ENCODE results near the gene CNOT4.
A peak's percentile ranks its signal among the peaks of the same experiment; 100 is the strongest.

The CNOT4 gene, protein sequence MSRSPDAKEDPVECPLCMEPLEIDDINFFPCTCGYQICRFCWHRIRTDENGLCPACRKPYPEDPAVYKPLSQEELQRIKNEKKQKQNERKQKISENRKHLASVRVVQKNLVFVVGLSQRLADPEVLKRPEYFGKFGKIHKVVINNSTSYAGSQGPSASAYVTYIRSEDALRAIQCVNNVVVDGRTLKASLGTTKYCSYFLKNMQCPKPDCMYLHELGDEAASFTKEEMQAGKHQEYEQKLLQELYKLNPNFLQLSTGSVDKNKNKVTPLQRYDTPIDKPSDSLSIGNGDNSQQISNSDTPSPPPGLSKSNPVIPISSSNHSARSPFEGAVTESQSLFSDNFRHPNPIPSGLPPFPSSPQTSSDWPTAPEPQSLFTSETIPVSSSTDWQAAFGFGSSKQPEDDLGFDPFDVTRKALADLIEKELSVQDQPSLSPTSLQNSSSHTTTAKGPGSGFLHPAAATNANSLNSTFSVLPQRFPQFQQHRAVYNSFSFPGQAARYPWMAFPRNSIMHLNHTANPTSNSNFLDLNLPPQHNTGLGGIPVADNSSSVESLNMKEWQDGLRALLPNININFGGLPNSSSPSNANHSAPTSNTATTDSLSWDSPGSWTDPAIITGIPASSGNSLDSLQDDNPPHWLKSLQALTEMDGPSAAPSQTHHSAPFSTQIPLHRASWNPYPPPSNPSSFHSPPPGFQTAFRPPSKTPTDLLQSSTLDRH

DNA sequence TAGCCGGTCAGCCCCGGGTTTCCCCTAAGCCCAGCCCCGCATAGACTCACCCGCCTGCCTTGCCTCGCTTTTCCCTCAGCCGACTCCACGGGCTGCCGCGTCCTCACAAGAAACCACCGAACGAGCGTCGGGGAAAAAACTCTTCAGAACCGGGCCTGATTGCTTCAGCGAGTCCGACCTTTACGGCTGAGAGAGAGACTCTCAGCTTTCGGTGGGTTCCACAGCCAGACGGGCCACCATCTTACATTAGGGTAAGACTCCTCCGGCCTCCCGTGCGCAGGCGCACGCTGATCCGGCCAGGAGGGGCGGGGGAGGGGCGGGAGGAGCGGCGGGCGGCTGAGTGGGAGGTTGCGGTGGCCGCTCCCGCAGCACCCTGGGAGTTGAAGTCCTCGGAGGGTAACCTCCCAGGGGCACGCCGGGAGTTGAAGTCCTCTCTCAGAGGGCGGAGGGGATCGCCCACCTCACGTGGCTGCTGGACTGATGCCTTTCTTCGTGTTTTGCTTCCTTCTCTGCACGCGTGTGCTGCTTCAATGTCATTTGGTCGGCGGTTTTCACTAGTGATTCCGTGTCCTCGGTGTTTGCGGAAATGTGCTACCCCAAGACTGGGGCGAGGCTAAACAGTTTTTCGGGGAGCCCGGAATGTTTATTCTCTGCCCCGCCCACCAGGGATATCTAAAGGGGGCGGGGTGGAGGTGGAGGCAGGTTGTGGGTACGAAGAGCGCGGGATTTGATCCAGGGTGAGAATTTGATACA is at the start of gene CNOT4:
Gene CNOT4, minus strand, starts transcription at position 264 of the 753 bp plus-strand sequence. CDS start 71,771 bp downstream, outside the sequence.
- peak; percentile 99 for DNase-seq (ENCODE audit: low spot score)

DNA sequence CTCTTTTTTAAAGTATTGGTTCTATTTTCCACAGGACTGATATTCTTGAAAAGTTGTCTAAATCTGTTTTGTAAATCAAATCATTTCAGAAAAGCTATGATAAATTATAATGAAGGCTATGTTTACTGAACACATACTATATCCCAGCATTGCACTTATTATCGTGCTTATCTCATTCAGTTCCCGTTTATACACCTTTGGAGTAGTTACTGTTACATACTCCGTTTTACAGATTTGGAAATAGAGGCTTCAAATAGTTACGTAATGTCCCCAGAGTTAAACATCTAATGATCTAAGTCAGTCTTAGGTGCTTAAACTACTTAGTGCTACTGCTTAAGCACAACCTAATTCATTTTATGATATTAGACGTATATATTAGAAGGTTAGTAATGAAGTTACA is 49.0 kb upstream of the CNOT4 start:
- DNase-seq (ENCODE audit: low spot score), result no peak

DNA sequence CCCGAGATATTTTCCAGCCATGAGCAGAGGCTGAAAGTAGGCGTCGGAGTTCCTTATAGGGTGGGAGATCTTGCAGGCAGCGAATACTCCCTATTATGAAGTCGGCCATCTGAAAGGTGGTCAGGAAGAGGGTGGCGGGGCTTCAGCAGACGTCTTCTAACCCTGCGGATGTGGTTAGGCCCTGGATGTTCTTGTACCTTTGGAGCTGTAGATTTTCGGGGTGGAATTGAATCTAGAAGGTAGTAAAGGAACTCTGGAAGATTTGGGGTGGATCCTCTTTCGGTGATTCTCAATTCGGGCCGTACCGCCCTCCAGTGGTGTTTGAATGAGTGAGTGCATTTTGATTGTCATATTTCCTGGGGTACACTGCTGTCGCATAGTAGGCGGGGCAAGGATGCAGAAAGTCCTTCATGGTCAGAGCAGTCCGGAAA is 48.5 kb upstream of the CNOT4 start:
- peak; percentile 91 for DNase-seq (ENCODE audit: low spot score)

DNA sequence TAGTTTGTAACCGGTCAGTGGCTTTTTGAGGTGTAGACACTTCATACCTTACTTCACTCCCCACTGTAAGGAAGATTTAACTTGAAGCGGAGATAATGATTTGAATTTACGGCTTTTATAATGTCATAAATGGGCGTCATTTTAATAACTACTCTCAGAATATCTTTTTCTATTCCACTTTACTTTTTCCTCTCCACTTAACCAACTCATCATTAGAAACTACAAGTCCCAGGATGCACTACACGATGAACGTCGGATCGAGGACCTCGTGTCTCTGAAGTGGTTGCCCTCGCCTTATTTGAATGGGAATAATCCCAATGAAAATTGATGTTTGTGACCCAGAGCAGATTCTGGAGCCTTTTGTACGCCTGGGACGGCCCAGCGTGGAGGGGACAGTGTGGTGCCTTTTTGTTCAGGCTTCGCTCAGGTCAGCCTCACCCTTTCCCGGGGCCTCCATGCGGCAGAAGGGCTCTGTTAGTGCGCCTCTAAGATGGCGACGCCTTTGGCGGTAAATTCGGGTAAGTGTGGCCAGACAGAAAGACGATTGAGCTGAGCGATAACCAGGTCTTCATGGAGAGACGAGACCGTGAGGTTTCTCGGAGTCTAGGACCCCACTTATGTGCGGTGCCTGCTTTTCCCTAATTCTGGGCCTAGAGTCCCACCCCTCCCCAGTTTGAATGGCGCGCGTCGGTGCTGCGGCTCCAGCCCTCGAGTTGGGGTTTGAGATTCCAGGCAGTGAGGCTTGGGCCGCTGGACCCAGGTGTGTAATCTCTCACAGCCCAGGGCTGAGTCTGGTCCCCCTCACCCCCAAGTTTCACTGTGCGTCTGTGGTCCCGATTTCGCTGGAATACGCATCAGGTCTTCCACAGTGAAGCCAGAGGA is 47.8 kb upstream of the CNOT4 start, which contains the start of gene NUP205:
Gene NUP205, plus strand, starts transcription at position 463 of the 882 bp plus-strand sequence. Its CDS starts 28 bp downstream, at position 491.
- peak; percentile 92 for DNase-seq (ENCODE audit: low spot score)

DNA sequence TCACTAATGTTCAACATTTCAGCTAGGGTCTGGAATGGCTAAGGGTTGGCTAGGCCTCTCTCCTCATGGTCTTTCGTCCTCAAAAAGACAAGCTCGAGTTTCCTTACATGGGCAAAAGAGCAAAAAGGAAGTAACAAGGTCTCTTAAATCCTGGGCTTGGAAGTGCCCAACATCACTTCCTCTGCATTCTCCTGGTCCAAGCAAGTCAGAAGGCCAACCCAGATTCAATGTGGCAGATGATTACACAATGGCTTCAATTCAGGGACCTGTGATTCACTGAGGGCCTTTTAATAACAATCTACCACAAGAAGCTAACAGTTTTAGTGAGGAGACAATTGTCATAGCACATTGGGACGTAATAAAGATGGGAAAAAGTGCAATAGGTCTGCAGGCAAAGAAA is 43.4 kb upstream of the CNOT4 start:
- DNase-seq (ENCODE audit: low spot score), result no peak

DNA sequence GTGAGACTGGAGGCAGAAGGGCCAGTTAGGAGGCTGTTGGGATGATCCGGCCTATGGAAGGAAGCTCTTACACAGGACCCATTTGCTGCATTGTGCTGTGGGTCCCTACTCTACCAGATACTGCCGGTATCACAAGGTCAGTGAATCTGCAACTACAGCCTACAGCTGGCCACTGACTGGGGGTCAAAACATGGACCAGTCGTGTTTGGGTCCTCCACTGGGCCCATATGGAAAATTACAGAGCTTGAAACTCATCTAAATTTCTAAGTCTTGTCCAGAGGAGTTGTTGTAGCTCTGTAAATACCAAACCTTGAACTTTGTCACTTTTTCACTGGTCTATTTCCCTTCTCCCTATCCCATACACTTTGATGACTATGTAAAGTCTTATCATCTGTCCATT is 42.2 kb upstream of the CNOT4 start:
- DNase-seq (ENCODE audit: low spot score), result no peak

DNA sequence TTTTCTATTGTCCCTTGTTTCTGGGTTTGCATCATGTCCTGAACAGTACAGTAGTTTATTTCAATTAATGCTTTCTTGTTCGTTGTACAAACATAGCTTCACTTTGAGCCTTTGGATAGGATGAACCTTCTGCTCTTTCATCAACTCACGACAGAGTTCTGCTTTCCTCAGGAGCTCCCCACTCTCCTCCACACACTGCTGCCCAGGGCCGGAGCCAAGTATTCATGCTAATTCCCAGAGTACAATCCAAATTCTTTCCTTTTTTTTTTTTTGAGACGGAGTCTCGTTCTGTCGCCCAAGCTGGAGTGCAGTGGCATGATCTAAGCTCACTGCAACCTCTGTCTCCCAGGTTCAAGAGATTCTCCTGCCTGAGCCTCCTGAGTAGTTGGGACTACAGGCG is 40.3 kb upstream of the CNOT4 start:
- no peak for DNase-seq (ENCODE audit: low spot score)

DNA sequence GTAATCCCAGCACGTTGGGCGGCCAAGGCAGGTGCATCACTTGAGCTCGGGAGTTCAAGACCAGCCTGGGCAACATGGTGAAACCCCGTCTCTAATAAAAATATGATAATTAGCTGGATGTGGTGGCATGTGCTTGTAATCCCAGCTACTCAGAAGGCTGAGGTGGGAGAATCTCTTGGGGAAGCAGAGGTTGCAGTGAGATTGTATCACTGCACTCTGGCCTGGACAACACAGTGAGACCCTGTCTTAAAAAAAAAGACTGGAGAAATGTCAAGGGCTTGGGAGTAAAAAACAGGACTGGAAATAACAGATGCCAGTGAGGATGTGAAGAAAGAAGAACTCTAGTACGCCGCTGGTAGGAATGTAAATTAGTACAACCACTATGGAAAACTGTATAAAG is 31.1 kb upstream of the CNOT4 start:
- DNase-seq (ENCODE audit: low spot score), result no peak

DNA sequence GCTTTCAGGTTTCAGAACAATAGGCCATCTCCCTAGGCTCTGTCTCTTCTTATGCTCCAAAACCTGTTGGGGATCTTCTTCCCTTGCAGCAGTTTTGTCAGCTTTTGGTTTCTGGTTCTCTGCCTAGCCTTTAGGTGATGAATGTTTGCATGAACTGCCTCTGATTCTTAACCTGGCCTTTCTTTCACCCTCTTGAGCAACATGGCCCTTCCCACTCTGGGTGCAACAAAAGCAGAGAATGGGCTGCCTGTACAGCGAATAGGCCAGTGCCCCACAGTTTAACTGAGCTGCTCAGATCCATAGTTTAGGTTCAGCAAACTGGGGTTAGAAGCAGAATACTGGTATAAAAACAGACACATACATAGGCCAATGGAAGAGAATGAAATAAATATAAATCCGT is 29.7 kb upstream of the CNOT4 start:
- no peak for DNase-seq (ENCODE audit: low spot score)

DNA sequence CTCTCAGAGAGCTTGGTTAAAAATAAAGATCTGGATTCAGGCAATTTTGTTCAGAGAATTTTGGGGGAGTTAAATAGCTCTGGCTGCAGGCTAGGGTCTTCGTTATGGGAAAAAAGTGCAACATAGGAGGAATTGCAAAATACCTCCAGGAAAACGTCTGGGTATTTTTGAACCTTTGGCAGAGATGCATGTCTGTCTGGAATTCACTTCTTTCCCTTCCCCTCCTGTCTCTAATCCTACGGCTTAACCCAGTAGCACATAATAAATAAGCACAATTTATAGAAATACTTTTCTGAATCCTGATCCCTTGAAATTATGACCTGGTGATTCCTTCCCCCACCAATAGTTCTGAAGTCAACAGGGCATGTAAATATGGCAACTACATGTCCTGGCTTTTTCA is 28.5 kb upstream of the CNOT4 start:
- DNase-seq (ENCODE audit: low spot score), result no peak

DNA sequence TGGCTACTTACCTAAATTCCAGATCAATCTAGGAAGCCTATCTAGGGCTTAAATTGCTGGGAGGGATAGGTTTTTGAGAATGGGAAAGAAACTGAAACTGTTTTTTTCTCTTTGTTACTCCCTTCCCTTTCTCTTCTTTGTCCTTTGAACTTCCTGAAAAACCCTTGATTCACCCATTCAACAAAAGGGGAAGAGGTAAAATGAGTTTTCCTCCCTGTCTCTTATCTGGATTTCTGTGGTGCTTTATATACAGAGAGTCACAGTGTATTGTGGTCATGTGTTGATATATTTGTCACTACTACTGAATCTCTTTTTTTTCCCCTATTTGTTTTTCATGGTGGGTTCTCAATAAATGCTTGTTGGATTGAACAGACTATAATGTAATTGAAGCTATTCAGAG is 28.0 kb upstream of the CNOT4 start:
- DNase-seq (ENCODE audit: low spot score), result no peak

DNA sequence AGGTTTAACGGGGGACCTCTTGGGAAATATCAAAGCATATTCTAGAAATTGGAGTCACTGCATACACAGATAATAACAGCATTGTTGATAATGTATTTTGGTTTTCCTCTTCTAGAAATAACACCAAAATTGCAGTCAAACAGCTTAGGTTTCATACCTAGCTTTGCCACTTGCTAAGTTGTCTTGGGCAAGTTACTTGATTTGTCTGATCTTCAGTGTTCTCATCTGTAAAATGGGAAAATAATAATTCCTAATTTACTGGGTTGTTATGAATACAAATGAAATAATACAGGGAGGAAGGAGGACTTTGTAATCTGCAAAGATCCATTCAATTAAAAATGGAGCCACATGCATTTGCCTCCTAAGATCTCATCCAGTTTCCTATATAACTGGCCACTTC is 27.6 kb upstream of the CNOT4 start:
- no peak for DNase-seq (ENCODE audit: low spot score)

DNA sequence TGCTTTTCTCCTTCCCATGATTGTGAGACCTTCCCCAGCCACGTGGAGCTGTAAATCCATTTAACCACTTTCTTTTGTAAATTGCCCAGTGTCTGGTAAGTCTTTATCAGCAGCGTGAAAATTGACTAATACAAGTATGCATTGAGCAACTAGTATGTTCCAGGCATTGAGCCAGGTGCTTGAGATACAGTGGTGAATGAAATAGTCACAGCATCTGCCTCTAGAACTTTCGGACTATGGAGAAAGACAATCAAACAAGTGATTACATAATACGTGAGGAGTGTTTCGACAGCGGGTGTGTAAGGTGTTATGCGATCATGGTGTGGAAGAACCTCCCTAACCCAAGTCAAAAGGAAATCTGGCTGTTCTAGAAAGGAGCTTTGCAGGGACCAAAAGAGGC is 26.2 kb upstream of the CNOT4 start:
- no peak for DNase-seq (ENCODE audit: low spot score)

DNA sequence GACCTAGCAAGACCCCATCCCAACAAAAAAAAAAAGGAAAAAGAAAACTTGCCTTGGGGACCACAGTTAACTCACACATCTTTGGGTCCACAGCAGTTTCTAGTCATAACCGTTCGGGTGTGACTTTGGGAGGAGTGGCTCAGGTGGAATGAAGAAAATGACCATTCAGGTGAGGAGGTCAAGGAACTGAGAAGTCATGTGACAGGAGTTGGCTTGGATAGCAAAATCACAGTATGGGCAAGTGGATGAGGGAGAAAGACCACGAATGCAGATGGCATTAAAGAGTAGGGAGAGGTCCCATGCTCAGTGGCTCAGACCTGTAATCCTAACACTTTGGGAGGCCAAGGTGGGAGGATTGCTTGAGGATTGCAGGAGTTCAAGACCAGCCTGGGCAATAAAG is 17.1 kb upstream of the CNOT4 start:
- DNase-seq (ENCODE audit: low spot score), result no peak

DNA sequence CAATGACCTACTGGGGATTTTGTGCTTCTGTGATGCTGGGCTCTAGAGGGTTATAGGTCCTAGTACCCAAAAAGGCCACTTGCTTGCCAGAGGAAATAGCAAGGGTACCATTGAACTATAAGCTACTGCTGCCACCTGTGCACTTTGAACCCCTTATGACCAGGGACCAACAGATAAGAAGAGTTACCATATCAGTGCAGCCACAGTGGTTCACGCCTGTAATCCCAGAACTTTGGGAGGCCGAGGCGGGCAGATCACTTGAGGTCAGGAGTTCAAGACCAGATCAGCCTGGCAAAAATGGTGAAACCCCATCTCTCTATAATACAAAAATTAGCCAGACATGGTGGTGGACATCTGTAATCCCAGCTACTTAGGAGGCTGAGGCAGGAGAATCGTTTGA is 15.5 kb upstream of the CNOT4 start:
- no peak for DNase-seq (ENCODE audit: low spot score)

DNA sequence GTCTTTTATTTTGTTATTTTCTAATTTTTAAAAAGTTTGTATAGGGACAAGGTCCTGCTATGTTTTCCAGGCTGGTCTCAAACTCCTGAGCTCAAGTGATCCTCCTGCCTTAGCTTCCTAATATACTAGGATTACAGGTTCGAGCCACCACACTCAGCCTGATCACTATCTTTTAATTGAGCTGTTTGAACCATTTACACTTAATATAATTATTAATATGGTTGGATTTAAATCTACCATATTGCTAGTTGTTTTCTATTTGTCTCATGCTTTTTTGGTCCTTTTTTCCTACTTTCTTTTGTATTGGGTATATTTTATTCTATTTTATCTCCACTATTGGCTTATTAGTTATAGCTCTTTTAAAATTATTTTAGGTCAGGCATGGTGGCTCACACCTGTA is 13.2 kb upstream of the CNOT4 start:
- no peak for DNase-seq (ENCODE audit: low spot score)

DNA sequence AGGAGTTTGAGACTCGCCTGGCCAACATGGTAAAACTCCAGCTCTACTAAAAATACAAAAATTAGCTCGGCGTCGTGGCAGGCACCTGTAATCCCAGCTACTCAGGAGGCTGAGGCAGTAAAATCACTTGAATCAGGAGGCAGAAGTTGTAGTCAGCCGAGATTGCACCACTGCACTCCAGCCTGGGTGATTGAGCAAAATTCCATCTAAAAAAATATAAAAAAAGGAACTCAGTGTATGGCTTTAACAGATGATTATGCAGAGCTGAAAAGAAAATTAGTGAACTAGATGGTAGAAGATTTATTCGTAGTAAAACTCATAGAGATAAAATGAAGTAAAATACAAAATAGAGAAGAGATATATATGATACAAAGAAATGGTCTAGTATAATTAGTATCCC is 12.6 kb upstream of the CNOT4 start:
- DNase-seq (ENCODE audit: low spot score), result no peak

DNA sequence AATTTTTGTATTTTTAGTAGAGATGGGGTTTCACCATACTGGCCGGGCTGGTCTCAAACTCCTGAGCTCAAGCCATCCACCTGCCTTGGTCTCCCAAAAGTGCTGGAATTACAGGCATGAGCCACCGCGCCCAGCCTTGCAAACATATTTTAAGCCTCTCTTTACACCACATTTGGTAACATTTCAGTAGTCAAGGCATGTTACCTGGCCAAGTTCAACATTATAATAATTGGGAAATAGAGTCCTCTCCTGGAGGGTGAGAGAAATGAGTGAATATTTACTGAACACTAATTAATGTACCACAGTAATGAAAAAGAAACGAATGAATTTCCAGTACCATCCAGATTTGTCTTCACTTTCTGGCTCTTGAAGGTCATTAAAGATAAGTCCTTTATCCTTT is 10.0 kb upstream of the CNOT4 start:
- DNase-seq (ENCODE audit: low spot score), result no peak

DNA sequence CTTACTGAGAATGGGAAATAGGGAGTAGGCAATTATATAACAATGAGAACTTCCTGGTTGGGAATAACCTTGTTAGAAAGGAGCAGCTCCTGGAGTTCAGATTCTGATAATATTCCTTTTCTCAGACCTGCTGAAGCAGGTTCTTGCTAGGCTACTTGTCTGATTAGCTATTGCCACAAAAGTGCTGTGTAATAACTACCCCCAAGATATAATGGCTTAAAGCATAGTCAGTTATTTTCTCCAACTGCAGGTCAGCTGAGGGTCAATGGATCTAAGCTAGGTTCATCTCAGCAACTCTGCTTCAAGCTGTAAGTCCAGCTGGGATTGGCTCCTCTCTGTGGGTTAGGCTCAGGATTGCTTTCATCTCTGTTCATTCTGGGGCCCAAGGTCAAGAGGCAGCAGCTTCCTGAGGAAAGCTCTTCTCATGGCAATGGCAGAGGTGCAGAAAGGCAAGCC is 9.4 kb upstream of the CNOT4 start:
- no peak for DNase-seq (ENCODE audit: low spot score)

DNA sequence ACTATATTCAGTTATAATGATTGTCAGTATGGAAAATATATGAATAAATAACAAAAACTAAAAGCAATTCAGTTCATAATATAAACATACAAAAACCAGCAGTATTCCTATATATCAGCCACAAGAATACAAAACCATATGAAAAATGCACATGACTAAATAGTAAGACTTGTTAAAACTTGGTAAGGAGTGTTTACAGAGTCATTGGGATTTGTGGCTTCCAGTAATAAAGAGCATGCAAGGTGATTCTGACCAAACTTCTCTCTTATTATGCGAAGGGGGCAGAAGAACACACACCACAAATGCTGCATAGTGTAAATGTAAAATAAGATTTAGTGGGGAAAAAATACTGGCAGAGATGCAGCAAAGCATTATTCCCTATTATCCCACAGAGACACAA is 8.8 kb upstream of the CNOT4 start:
- DNase-seq (ENCODE audit: low spot score), result no peak

DNA sequence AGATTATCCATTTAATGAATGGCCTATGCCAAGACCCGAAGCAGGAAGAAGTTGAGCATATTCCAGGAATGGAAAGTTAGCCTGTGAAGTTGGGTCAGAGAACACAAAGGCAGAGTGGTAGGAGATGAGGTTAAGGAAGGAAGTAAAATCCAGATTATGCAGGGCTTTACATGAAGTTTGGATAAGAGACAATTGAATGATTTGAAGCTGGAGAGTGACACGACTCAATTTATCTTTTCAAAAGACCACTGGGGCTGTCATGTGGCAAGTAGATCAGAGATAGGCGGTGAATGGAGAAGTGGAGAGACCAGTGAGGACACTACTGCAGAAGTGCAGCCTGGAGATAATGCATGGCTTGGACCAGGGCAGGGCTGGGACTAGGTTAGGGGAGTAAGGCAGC is 7.2 kb upstream of the CNOT4 start:
- DNase-seq (ENCODE audit: low spot score), result no peak

DNA sequence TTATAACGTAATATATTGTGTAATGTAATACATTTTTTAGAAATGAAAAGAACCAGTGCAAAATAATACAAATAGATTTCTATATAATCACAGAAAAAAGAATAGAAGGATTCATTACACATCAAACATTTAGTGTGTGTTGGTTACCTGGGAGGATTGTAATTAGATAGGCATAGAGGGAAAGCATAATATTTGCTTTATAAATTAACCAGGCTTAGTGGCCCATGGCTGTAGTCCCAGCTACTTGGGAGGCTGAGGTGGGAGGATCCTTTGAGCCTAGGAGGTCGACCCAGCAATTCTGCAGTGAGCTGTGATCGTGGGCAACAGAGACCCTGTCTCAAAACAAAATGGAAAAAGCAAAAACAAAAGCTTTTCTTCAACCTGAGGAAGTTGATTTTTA is 5.0 kb upstream of the CNOT4 start:
- DNase-seq (ENCODE audit: low spot score), result no peak

Measured in RKO (cell line).